ENCODE measurements around the gene PIK3R6.

GRCh38 chr17:8873801-8874715 is 6.6 kb upstream of the PIK3R6 start:
- TF ChIP-seq, protein P1, sequence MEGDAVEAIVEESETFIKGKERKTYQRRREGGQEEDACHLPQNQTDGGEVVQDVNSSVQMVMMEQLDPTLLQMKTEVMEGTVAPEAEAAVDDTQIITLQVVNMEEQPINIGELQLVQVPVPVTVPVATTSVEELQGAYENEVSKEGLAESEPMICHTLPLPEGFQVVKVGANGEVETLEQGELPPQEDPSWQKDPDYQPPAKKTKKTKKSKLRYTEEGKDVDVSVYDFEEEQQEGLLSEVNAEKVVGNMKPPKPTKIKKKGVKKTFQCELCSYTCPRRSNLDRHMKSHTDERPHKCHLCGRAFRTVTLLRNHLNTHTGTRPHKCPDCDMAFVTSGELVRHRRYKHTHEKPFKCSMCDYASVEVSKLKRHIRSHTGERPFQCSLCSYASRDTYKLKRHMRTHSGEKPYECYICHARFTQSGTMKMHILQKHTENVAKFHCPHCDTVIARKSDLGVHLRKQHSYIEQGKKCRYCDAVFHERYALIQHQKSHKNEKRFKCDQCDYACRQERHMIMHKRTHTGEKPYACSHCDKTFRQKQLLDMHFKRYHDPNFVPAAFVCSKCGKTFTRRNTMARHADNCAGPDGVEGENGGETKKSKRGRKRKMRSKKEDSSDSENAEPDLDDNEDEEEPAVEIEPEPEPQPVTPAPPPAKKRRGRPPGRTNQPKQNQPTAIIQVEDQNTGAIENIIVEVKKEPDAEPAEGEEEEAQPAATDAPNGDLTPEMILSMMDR (IDR thresholded peaks at IDR 0.05; ENCODE audit: low read length), result no peak
- TF ChIP-seq EZH2 (IDR thresholded peaks at IDR 0.05; ENCODE audit: borderline replicate concordance, low read length), result no peak

All from OCI-LY1 (cell line).